Esophagus squamous epithelium (tissue), 4 donors: ENCODE results near the gene KLRK1.
A peak's percentile ranks its signal among the peaks of the same experiment; 100 is the strongest.

Source experiments
- POLR2A ChIP-seq, 4 donors: fragments of 450-650 bp; IDR thresholded peaks; one replicate each; pipeline ENCODE4 v1.6.1; 2017; ENCODE audit warnings: antibody characterized with exemption in 4 of 4, mild to moderate bottlenecking in 4 of 4, moderate library complexity in 3 of 4
- TF ChIP-seq, protein P1 (sequence below), 6 experiments: fragments of 450-650 bp in 4 of 6; fragments of 200-600 bp in 2 of 6; sonication (generic) in 2 of 6; IDR thresholded peaks; one replicate each; pipeline ENCODE4 v1.5.1; 2016 to 2019; ENCODE audit warnings: antibody characterized with exemption in 6 of 6, mild to moderate bottlenecking in 4 of 6, moderate library complexity in 4 of 6

DNA sequence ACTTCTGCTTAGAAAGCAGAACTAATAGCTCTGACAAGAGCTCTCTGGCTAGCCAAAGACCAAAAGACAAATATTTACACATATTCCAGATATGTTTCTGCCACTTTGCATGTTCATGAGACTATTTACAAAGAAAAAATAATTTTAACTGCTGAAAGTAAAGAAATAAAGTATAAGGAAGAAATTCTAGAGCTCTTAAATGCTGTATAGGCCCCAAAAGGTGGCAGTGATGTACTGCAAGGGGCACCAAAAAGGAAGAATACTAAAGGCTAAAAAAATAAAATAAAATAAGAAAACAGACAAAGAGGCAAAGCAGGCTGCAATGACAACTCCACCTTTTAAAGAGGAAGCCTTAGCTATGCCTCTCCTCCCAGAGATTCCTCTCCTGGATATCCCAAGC lies 23.0 kb downstream of the KLRK1 start:
- TF ChIP-seq, protein P1, sequence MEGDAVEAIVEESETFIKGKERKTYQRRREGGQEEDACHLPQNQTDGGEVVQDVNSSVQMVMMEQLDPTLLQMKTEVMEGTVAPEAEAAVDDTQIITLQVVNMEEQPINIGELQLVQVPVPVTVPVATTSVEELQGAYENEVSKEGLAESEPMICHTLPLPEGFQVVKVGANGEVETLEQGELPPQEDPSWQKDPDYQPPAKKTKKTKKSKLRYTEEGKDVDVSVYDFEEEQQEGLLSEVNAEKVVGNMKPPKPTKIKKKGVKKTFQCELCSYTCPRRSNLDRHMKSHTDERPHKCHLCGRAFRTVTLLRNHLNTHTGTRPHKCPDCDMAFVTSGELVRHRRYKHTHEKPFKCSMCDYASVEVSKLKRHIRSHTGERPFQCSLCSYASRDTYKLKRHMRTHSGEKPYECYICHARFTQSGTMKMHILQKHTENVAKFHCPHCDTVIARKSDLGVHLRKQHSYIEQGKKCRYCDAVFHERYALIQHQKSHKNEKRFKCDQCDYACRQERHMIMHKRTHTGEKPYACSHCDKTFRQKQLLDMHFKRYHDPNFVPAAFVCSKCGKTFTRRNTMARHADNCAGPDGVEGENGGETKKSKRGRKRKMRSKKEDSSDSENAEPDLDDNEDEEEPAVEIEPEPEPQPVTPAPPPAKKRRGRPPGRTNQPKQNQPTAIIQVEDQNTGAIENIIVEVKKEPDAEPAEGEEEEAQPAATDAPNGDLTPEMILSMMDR (IDR thresholded peaks at IDR 0.05), result peak in 2 of 6 experiments; percentile 12 to 30
- no peak for TF ChIP-seq POLR2A (IDR thresholded peaks at IDR 0.05)
